GM12875 (cell line): Measurements from ENCODE around the gene POLDIP2.

ENCODE experiments used
- H3K4me3 ChIP-seq: one replicate; pipeline ENCODE4 v1.5.1; 2011; ENCODE audit warnings: low read depth, low read length, control low read depth
- TF ChIP-seq, protein P1 (sequence below): IDR thresholded peaks from 2 replicates; pipeline ENCODE4 v1.5.1; 2011; ENCODE audit warnings: low read depth, mild to moderate bottlenecking, control low read depth, inconsistent platforms, low read length, moderate library complexity, borderline replicate concordance; ENCODE audit not compliant: insufficient read depth

The POLDIP2 gene

GRCh38 chr17:28379814-28380801 is 22.8 kb upstream of the POLDIP2 start:
- TF ChIP-seq, protein P1, sequence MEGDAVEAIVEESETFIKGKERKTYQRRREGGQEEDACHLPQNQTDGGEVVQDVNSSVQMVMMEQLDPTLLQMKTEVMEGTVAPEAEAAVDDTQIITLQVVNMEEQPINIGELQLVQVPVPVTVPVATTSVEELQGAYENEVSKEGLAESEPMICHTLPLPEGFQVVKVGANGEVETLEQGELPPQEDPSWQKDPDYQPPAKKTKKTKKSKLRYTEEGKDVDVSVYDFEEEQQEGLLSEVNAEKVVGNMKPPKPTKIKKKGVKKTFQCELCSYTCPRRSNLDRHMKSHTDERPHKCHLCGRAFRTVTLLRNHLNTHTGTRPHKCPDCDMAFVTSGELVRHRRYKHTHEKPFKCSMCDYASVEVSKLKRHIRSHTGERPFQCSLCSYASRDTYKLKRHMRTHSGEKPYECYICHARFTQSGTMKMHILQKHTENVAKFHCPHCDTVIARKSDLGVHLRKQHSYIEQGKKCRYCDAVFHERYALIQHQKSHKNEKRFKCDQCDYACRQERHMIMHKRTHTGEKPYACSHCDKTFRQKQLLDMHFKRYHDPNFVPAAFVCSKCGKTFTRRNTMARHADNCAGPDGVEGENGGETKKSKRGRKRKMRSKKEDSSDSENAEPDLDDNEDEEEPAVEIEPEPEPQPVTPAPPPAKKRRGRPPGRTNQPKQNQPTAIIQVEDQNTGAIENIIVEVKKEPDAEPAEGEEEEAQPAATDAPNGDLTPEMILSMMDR, result no peak
- H3K4me3 ChIP-seq, result no peak overlapping the region

DNA sequence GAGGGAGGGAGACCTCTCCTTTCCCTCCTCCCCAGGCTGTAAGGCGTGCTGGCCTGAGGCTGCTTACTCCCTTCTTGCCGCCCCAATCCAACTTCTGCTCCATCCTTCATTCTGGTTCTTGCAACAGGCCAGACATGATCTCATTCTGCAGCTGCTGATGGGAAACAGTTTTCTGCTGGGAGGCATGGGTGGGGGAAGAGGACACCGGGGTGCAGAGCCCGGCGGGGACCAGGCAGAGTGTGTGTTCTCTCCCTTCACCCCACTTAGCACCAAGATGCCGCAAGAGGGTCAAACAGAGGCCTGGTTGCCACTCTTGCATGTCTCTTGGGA is 15.6 kb upstream of the POLDIP2 start:
- peak overlapping the region; percentile 85 for H3K4me3 ChIP-seq
- TF ChIP-seq, protein P1, result no peak

GRCh38 chr17:28372203-28372944 is 15.0 kb upstream of the POLDIP2 start:
- peak overlapping the region; percentile 85 for H3K4me3 ChIP-seq
- TF ChIP-seq, protein P1, result no peak

- peak within 1 kb of the TSS; percentile 85 for H3K4me3 ChIP-seq
- TF ChIP-seq, protein P1, result no peak
Measured at GRCh38 chr17:28371245-28372202, 14.2 kb upstream of the POLDIP2 start, which contains the start of gene SARM1. SARM1 (plus strand) TSS chr17:28371694; CDS start chr17:28372033, 339 bp downstream.

DNA sequence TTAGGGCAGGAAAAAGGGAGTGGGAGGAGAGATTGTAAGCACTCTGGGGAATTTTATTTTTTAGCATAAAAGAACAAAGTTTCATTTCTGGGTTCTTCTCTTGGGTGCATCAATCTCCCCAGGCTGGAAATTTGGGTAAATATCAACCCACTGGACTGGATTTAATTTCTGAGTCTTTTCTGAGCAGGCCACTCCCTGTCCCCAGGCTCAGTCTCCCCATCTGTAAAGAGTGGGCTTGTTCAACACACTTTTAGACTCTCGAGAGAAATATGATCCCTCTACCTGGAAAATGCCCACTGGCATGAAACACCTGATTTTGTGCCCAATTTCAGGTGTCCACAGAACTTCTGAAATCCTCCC is 13.4 kb upstream of the POLDIP2 start:
- no peak overlapping the region for H3K4me3 ChIP-seq
- TF ChIP-seq, protein P1, result no peak

- TF ChIP-seq, protein P1, result no peak
- H3K4me3 ChIP-seq, result peak within 1 kb of the TSS; percentile 85
Measured at GRCh38 chr17:28370035-28370743, 12.9 kb upstream of the POLDIP2 start, which contains the start of gene VTN. VTN (minus strand) TSS chr17:28370307; CDS start chr17:28370203, 104 bp downstream.
